ENCODE measurements around the gene SLC39A10.

Gene SLC39A10

GRCh38 chr2:195656859-195657633 lies at the start of gene SLC39A10:
Gene SLC39A10 (plus strand): TSS chr2:195657226. CDS start chr2:195680043, 22,817 bp downstream.
- TF ChIP-seq CTCF (IDR thresholded peaks at IDR 0.05; ENCODE audit: borderline replicate concordance, insufficient read depth, low read depth, low read length): no peak
- peak within 1 kb of the TSS; percentile 96 for H3K4me3 ChIP-seq (ENCODE audit: low read depth, low read length)

GRCh38 chr2:195608768-195609454 lies 48.1 kb upstream of the SLC39A10 start:
- no peak for TF ChIP-seq CTCF (IDR thresholded peaks at IDR 0.05; ENCODE audit: borderline replicate concordance, insufficient read depth, low read depth, low read length)
- no peak overlapping the region for H3K4me3 ChIP-seq (ENCODE audit: low read depth, low read length)

GRCh38 chr2:195610717-195611116 lies 46.3 kb upstream of the SLC39A10 start:
- no peak for TF ChIP-seq CTCF (IDR thresholded peaks at IDR 0.05; ENCODE audit: borderline replicate concordance, insufficient read depth, low read depth, low read length)
- H3K4me3 ChIP-seq (ENCODE audit: low read depth, low read length): no peak overlapping the region

- no peak overlapping the region for H3K4me3 ChIP-seq (ENCODE audit: low read depth, low read length)
- no peak for TF ChIP-seq CTCF (IDR thresholded peaks at IDR 0.05; ENCODE audit: borderline replicate concordance, insufficient read depth, low read depth, low read length)
These were observed 44.2 kb upstream of the SLC39A10 start for GRCh38 chr2:195612611-195613495.

GRCh38 chr2:195613922-195614321 lies 43.1 kb upstream of the SLC39A10 start:
- no peak for TF ChIP-seq CTCF (IDR thresholded peaks at IDR 0.05; ENCODE audit: borderline replicate concordance, insufficient read depth, low read depth, low read length)
- no peak overlapping the region for H3K4me3 ChIP-seq (ENCODE audit: low read depth, low read length)

GRCh38 chr2:195619590-195619989 lies 37.4 kb upstream of the SLC39A10 start:
- no peak for TF ChIP-seq CTCF (IDR thresholded peaks at IDR 0.05; ENCODE audit: borderline replicate concordance, insufficient read depth, low read depth, low read length)
- H3K4me3 ChIP-seq (ENCODE audit: low read depth, low read length): no peak overlapping the region

Measured in GM12875 (cell line).